K562 (cell line): ENCODE measurements around the gene GTSE1. TPM values are rescaled to one million over a fixed set of nuclear protein-coding genes. Genes with fewer than 3 reads are reported as not detected.

Experiments used
- ATAC-seq: fragments of 200-7000 bp; cut with Tn5 transposase; 3 replicates; pipeline ENCODE4 v1.9.1; 2020; ENCODE audit warnings: moderate library complexity
- BruUV-seq: library from RNA; stranded (reverse); fragments of 400-500 nt; replicated peaks from 2 replicates; lab custom pipeline; 2021; lab: Mats Ljungman, UMichigan
- CTCF ChIA-PET: fragments of 300-600 bp; formaldehyde crosslinking; extraction: SDS; loops from one replicate; lab custom pipeline; 2021; ENCODE audit warnings: low intra/inter-chr PET ratio; lab: Yijun Ruan, JAX
- POLR2A ChIA-PET: fragments of 300-600, 350-650 bp; sonication (Branson Sonifier 250); formaldehyde crosslinking; extraction: SDS; loops from one replicate; lab custom pipeline; 2021; ENCODE audit warnings: antibody characterized with exemption, inconsistent platforms; lab: Yijun Ruan, JAX
- DNase-seq, 4 experiments: peaks; one replicate each; pipeline versions ENCODE4 v3.0.0 to v3.0.0-alpha.2; 2011 to 2018; ENCODE audit warnings: low spot score in 3 of 4, mixed read lengths in 3 of 4; ENCODE audit errors: extremely low read depth in 1 of 4
- FAIRE-seq: peaks from 2 replicates; lab custom pipeline; 2011; peaks lifted over from hg19 to GRCh38; lab: Jason Lieb, UNC
- H2AFZ ChIP-seq: 2 replicates; pipeline ENCODE4 v1.6.0; 2011; ENCODE audit warnings: low read depth, low read length, control low read depth, inconsistent platforms
- H3K27ac ChIP-seq: fragments of 200-600 bp; 3 replicates; pipeline ENCODE4 v1.8.0; 2011; ENCODE audit warnings: low read depth, mild to moderate bottlenecking, control low read depth, inconsistent platforms, low read length, moderate library complexity, mixed read lengths; ENCODE audit errors: extremely low read depth
- H3K27me3 ChIP-seq, 2 experiments: fragments of 300-600 bp in 1 of 2; 2 replicates in 1 of 2; 3 replicates in 1 of 2; pipeline versions ENCODE4 v1.6.0 to v1.8.0; 2011; ENCODE audit warnings: inconsistent platforms in 2 of 2, low read length in 2 of 2, mild to moderate bottlenecking in 1 of 2, mixed read lengths in 1 of 2, moderate library complexity in 1 of 2; ENCODE audit not compliant: control insufficient read depth in 2 of 2, insufficient read depth in 2 of 2
- H3K36me3 ChIP-seq: fragments of 300-600 bp; 3 replicates; pipeline ENCODE4 v1.8.0; 2011; ENCODE audit warnings: mild to moderate bottlenecking, low read length, inconsistent platforms; ENCODE audit not compliant: control insufficient read depth, insufficient read depth
- H3K4me1 ChIP-seq, 2 experiments: fragments of 200-600 bp in 1 of 2; replicated peaks in 1 of 2; 2 replicates in 1 of 2; 3 replicates in 1 of 2; pipeline versions ENCODE4 v1.5.1 to v1.8.0; 2011; ENCODE audit warnings: inconsistent platforms in 2 of 2, low read length in 2 of 2, mild to moderate bottlenecking in 1 of 2, mixed read lengths in 1 of 2, moderate library complexity in 1 of 2; ENCODE audit not compliant: control insufficient read depth in 2 of 2, insufficient read depth in 2 of 2
- H3K4me2 ChIP-seq: 2 replicates; pipeline ENCODE4 v1.6.1; 2011; ENCODE audit warnings: low read length, control low read depth, inconsistent platforms, mixed read lengths; ENCODE audit not compliant: insufficient read depth
- H3K4me3 ChIP-seq: fragments of 200-600 bp; sonication (generic), shearing (Covaris generic); 2 replicates; pipeline ENCODE4 v1.5.1; 2016; ENCODE audit warnings: control low read depth, inconsistent platforms
- H3K79me2 ChIP-seq: fragments of 200-600 bp; 3 replicates; pipeline ENCODE4 v1.8.0; 2011; ENCODE audit warnings: low read length, inconsistent platforms; ENCODE audit not compliant: control insufficient read depth, insufficient read depth
- H3K9ac ChIP-seq, 2 experiments: 2 replicates each; pipeline versions ENCODE4 v1.6.0 to v1.6.1; 2011; ENCODE audit warnings: low read depth in 2 of 2, low read length in 2 of 2, control low read depth in 1 of 2, inconsistent platforms in 1 of 2, mild to moderate bottlenecking in 1 of 2, mixed read lengths in 1 of 2; ENCODE audit not compliant: insufficient read depth in 1 of 2
- H3K9me1 ChIP-seq: one replicate; pipeline ENCODE4 v1.6.0; 2011; ENCODE audit warnings: inconsistent platforms, mild to moderate bottlenecking, low read length, moderate library complexity; ENCODE audit not compliant: control insufficient read depth, insufficient read depth
- H3K9me3 ChIP-seq: replicated peaks from 2 replicates; pipeline ENCODE4 v1.5.1; 2011; ENCODE audit warnings: low read depth, low read length, inconsistent platforms; ENCODE audit not compliant: control insufficient read depth, insufficient read depth
- H4K20me1 ChIP-seq: replicated peaks from 2 replicates; pipeline ENCODE4 v1.6.1; 2011; ENCODE audit warnings: low read length, inconsistent platforms, mixed read lengths; ENCODE audit not compliant: control insufficient read depth, insufficient read depth
- ARHGAP35 ChIP-seq: fragments of 450-650 bp; IDR thresholded peaks from 2 replicates; pipeline ENCODE4 v1.6.1; 2018; ENCODE audit not compliant: partially characterized antibody
- ELF4 ChIP-seq: fragments of 450-650 bp; formaldehyde crosslinking; IDR thresholded peaks from 2 replicates; pipeline ENCODE4 v1.4.0; 2022; ENCODE audit warnings: missing genetic modification characterization
- KAT7 ChIP-seq: sonication (generic); formaldehyde crosslinking; IDR thresholded peaks from 2 replicates; pipeline ENCODE4 v1.8.0; 2022; ENCODE audit warnings: missing genetic modification reagents, mild to moderate bottlenecking, borderline replicate concordance
- LARP7 ChIP-seq: fragments of 450-650 bp; IDR thresholded peaks from 2 replicates; pipeline ENCODE4 v1.6.1; 2016
- RBBP5 ChIP-seq: fragments of 200-600 bp; sonication (generic); IDR thresholded peaks from 2 replicates; pipeline ENCODE4 v1.6.1; 2012; ENCODE audit warnings: borderline replicate concordance, mild to moderate bottlenecking, low read length, control low read depth, inconsistent platforms; ENCODE audit not compliant: insufficient read depth, poor library complexity, severe bottlenecking
- TCF7 ChIP-seq: sonication (generic); IDR thresholded peaks from 2 replicates; pipeline ENCODE4 v1.6.1; 2016; ENCODE audit warnings: antibody characterized with exemption, borderline replicate concordance
- ZBTB8A ChIP-seq: fragments of 450-650 bp; IDR thresholded peaks from 2 replicates; pipeline ENCODE4 v1.6.1; 2018; ENCODE audit warnings: mild to moderate bottlenecking, moderate library complexity; ENCODE audit not compliant: partially characterized antibody
- ZNF12 ChIP-seq: sonication (generic); formaldehyde crosslinking; IDR thresholded peaks from 2 replicates; pipeline ENCODE4 v1.4.0; 2020; ENCODE audit warnings: mild to moderate bottlenecking, missing genetic modification reagents
- WGBS: fragments of 100-300 bp; shearing (Covaris generic); methylation state at CpG from one replicate; pipeline ENCODE4 v1.1.6; 2016; ENCODE audit warnings: low coverage, mixed read lengths; ENCODE audit not compliant: insufficient coverage; ENCODE audit errors: missing lambda C conversion rate; 5-methylcytosine and 5-hydroxymethylcytosine counted together
- in situ Hi-C: fragments of 300-500 bp; cut with MboI; formaldehyde crosslinking; loops from 4 replicates; pipeline ENCODE4 v1.15.0; 2018; ENCODE audit warnings: inconsistent platforms, mixed read lengths
- intact Hi-C: fragments of 100-400 bp; cut with micrococcal nuclease; formaldehyde crosslinking; loops from 2 replicates; pipeline ENCODE4 v1.14.2; 2022
- polyA plus RNA-seq, 8 experiments: library from polyadenylated mRNA; depleted of rRNA in 4 of 8; stranded (reverse) in 5 of 8; unstranded in 3 of 8; fragments of >200 nt; fragmentation: Nextera tagmentation in 2 of 8; fragmentation: Illumina TruSeq in 1 of 8; extraction: Ambion mirVana in 2 of 8; extraction: Trizol in 1 of 8; gene quantifications; 2 replicates each; pipeline versions ENCODE4 v1.2.1 to v1.2.3, GENCODE V29; 2011 to 2014; ENCODE audit warnings: inconsistent platforms in 1 of 8, missing spikeins in 1 of 8
- total RNA-seq, 7 experiments: library from RNA; depleted of rRNA in 6 of 7; stranded (reverse); fragments of >200 nt in 6 of 7; fragmentation: Illumina TruSeq in 2 of 7; extraction: Trizol in 2 of 7; gene quantifications; 2 replicates each; pipeline versions ENCODE4 v1.2.1 to v1.2.3, GENCODE V29; 2011 to 2021; ENCODE audit warnings: low replicate concordance in 1 of 7
- TF ChIP-seq, protein P1 (sequence below), 2 experiments: IDR thresholded peaks; 2 replicates each; pipeline ENCODE4 v1.6.1; 2011; ENCODE audit warnings: borderline replicate concordance in 1 of 2, control low read depth in 1 of 2, low read depth in 1 of 2, low read length in 1 of 2, mild to moderate bottlenecking in 1 of 2, mixed read lengths in 1 of 2, moderate library complexity in 1 of 2; ENCODE audit not compliant: insufficient read depth in 1 of 2, insufficient read length in 1 of 2, poor library complexity in 1 of 2, severe bottlenecking in 1 of 2; ENCODE audit errors: extremely low read depth in 1 of 2
- TF ChIP-seq, protein P2 (sequence below): IDR thresholded peaks from 2 replicates; pipeline ENCODE4 v1.6.1; 2012; ENCODE audit warnings: low read depth, low read length, improper control_type of control experiment, borderline replicate concordance

Gene GTSE1
- total and polyA plus RNA-seq, 9 of the 15 experiments (the other 6 are each of a cell fraction or from before 2014, with no cell fraction given) = 2.5 to 22.5 (median 12.9) TPM

DNA sequence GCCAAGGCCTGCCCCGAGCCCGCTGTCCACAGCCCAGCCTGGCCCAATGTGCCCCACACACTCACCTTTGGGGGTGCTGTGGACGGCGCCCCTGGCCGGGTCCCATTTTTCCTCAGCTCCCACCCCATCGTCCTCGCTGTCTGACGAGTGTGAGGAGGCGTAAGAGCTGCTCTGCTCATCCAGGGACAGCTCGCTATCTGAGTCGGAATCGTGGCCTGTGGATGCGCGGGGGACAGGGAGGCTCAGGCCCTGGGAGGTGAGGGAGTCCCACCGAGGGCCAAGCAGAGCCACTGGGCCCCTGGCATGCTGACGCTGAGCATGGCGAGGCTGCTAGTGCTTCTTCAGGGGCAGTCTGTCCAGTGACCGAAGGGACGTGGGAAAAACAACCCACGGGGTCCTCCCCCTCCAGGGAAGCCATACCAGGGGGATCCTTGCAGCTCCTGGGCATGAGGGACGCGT is 68.5 kb downstream of the GTSE1 start:
- CTCF ChIA-PET = no interaction called here
- Histone ChIP-seq H3K4me3 (no peak overlapping the region), H3K79me2 (no peaks in the 10 kb centered on the region), H3K27ac (no peak overlapping the region), H4K20me1 (peaks cover 6% of the 10 kb centered on the region), H3K9me1 (no peaks in the 10 kb centered on the region), H3K4me2 (no peak overlapping the region), H3K9me3 (no peaks in the 10 kb centered on the region), H3K27me3 (peaks cover 5 to 49% of the 10 kb centered on the region in 2 experiments; a peak in 4 of 5 replicates), H3K9ac (no peak overlapping the region), H3K36me3 (no peaks in the 10 kb centered on the region), H3K4me1 (peaks cover 0 to 35% of the 10 kb centered on the region in 2 experiments; a peak in 2 of 5 replicates), H2AFZ (no peak overlapping the region)
- intact Hi-C loops (no loop called here), in situ Hi-C loops (loop anchor here (5.0 kb wide), 1 partner anchor 177 kb away; no protein-coding TSS in a partner anchor)
- no peak for TF ChIP-seq KAT7 (CRISPR knock-in tag)
- no peak for TF ChIP-seq TCF7
- TF ChIP-seq, protein P1, sequence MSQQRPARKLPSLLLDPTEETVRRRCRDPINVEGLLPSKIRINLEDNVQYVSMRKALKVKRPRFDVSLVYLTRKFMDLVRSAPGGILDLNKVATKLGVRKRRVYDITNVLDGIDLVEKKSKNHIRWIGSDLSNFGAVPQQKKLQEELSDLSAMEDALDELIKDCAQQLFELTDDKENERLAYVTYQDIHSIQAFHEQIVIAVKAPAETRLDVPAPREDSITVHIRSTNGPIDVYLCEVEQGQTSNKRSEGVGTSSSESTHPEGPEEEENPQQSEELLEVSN (IDR thresholded peaks at IDR 0.05; ENCODE audit: borderline replicate concordance in 1 of 2, extremely low read depth in 1 of 2, insufficient read depth in 1 of 2, insufficient read length in 1 of 2, low read depth in 1 of 2, low read length in 1 of 2, poor library complexity in 1 of 2, severe bottlenecking in 1 of 2) = no peak
- TF ChIP-seq, protein P2, sequence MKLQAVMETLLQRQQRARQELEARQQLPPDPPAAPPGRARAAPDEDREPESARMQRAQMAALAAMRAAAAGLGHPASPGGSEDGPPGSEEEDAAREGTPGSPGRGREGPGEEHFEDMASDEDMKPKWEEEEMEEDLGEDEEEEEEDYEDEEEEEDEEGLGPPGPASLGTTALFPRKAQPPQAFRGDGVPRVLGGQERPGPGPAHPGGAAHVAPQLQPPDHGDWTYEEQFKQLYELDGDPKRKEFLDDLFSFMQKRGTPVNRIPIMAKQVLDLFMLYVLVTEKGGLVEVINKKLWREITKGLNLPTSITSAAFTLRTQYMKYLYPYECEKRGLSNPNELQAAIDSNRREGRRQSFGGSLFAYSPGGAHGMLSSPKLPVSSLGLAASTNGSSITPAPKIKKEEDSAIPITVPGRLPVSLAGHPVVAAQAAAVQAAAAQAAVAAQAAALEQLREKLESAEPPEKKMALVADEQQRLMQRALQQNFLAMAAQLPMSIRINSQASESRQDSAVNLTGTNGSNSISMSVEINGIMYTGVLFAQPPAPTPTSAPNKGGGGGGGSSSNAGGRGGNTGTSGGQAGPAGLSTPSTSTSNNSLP = no peak
- TF ChIP-seq ZBTB8A = no peak
- no peak for TF ChIP-seq LARP7
- TF ChIP-seq ARHGAP35 = no peak
- TF ChIP-seq RBBP5 = no peak
- TF ChIP-seq ELF4 (CRISPR knock-in tag) = no peak
- no peak for TF ChIP-seq ZNF12 (CRISPR knock-in tag)
- BruUV-seq = no TSS peak
- WGBS = 19% methylated on average over 10 of the region's 22 CpGs
- ATAC-seq (no peak), DNase-seq (no peak), FAIRE-seq (no peak)
- POLR2A ChIA-PET = no interaction called here
